HG02973 (cell line): ENCODE measurements around the gene GMDS.
A peak's percentile ranks its signal among the peaks of the same experiment; 100 is the strongest.

Source experiments
- ATAC-seq: cut with Tn5 transposase; IDR thresholded peaks from one replicate; pipeline ENCODE4 v1.9.1; 2021; ENCODE audit warnings: moderate library complexity; ENCODE audit not compliant: unreplicated experiment

Gene GMDS

DNA sequence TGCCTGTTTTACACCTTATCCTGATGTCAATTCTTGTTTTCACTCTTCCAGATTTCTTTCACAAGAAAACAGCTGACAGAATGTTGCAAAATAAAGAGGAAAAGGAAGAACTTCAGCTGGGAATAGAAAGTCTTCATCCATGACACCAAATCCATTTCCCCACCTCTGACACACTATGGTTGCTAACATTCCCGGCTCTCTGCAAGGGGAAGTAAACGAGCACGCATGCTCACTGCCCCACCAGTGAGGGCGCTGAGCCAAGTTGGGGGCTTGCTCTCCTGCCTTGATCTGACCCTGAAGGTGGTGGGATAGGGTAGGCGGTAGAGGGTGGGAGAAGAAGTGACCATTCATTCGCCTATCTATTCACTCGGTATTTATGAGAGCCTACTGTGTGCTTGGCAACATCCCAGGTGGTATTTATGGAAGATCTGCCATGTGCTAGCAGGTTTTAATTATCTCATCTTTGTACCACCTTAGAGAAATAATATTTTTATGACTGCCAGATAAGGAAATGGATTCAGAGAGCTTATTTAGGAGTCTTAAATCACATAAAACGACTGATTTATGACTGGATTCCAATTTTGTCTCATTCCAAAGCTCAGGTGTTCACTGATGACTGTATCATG is 429.5 kb downstream of the GMDS start:
- ATAC-seq = no peak

DNA sequence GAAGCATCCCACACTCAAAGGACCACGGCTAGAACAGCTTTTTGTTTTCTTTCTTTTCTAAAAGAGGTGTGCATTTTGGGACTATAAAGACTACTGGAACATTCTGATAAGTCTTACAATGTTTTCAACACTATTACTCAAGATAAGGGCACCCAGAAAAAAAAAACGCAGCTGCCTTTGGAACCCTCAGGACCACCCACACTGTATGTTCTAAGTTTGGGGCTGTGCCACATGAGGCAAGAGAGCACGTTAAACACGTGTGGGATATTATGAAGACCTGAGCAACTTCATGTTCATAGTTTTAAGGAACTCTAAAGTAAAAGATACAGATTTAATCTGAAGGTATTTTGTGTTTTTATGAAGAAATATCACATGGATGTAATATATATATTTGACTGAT is 431.1 kb downstream of the GMDS start:
- no peak for ATAC-seq

DNA sequence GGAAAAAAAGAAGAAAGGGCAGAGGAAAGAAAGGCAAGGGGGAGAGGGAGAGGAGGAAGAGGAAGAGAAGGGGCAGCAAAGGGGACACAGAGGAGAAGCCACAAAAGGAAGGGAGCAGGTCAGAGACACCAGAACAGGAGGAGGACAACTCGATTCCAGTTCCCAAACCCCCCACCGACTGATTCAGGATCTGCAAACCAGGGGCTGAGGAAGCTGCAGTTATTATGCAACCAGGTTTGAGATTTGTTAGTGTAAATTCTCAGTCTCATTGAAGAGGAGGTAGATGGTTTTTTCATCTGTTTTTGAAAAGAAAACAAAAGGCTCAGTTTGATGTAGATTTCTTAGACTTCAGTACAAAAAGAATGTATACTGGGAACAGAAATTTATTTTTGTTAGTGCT is 432.9 kb downstream of the GMDS start:
- no peak for ATAC-seq

DNA sequence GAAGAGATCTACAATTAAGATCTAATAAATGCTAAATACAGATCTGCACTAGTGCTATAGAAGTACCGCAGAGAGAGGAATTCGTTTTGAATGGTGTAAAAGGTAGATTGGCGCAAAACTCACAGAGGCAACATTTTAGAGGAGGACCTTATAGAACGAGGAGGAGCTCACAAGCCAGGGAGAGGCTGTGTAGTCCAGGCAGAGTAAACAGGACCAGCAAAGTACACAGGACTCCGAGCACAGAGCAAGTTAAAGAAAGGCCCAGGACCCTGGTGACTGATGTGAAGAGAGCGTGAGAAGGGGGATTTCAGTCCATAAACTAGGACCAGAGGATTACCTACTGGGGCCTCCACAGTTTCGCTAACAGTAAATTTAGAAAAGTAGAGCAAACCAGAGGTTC is 433.4 kb downstream of the GMDS start:
- no peak for ATAC-seq

DNA sequence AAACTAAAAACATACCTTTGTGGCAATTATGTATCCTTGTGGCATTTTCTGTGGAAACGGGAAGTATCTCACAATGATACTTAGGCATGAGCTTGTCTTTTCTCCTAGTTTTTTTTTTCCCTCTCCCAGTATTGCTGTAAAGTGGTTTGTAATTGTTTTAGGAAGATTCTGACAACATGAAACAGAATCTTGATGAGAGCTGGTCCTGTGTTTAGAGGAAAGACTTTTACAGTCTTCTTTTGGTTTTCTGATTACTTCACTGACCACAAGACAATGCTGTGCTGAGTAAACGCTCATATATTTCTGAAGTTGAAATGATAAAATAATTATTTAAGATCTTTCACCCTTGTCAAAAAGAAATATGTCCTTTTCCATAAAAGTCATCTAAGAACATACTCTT is 434.5 kb downstream of the GMDS start:
- ATAC-seq = no peak

DNA sequence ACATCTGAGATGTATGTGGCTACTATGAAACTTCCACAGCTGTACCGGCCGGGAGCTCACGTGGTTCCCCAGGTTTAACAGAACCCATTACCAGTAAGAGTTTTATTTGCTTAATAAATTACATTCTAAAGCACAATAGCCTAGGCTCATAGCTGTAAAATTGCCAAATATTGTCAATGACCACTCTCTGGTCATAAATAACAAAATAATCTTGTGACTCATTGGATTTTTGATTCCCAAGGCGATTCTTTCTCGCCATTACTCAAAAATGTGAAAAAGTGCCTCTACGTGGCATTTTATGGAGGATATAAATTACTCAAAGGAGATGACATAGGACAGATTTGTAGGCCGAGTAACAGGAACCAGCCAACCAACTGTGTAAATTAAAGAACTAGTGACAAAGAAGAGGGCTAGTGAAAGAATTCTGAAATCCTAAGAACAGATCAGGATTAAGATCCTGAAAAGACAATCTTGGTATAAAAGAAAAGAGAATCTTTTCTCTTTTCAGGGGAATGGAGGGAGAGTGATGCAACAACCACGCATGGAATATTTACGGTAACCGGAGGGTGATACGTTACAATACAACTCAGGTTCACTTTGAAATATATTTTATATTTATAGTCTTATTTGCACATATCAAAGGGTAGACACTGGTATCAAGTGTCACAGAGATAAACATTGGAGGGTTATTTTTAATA is 436.0 kb downstream of the GMDS start:
- no peak for ATAC-seq

DNA sequence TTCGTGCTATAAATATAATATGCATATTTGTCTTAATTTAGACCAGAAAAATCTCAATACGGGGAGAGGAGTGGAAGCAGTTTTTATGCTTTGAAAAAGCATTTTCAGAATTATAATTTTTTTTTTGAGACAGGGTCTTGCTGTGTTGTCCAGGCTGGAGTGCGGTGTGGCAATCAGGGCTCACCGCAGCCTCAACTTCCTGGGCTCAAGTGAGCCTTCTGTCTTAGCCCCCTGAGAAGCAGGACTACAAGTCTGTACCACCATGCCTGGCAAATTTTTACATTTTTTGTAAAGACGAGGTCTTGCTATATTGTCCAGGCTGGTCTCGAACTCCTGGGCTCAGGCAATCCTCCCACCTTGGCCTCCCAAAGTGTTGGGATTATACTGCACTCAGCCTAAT is 438.5 kb downstream of the GMDS start:
- no peak for ATAC-seq

DNA sequence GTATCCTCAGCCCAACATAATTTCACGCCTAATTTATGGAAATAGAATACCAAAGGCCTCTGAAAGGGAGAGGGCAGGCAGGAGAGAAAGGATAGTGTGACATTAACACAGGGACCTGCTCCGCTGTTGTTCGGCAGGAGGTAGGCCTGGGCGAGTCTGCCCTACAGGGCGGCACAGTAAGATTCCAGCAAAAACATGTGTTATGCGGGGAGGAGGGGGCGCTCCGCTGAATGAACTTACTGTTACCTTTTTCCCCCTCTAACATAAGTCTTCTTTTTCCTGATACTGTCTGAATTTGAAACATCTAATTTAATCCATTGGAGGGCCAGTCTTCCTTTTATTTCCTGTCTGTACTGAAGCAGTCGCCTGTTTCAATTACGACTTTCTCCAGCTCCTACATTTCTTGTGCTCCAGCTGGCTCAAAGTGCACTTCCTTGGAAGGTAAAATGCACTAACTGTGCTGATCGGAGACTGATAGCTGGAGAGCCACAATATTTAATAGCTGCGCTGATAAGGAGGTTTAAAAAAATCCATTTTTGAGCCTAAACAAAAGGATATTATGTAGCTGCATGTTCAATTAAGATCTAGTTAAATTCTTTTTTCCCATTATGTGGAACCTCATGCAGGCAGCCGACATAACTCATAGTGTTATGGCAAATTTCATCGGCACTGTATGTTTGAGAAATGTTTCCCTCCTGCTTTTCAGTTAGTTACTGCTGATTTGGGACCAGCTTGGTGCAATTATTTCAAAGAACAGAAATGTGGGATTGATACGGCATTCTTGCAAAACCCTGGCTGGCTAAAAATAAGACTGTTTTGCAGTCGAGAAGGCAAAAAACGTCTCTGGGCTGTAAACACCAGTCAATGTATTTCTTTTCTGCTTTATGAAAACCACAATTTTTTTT is 442.7 kb downstream of the GMDS start:
- ATAC-seq = no peak

DNA sequence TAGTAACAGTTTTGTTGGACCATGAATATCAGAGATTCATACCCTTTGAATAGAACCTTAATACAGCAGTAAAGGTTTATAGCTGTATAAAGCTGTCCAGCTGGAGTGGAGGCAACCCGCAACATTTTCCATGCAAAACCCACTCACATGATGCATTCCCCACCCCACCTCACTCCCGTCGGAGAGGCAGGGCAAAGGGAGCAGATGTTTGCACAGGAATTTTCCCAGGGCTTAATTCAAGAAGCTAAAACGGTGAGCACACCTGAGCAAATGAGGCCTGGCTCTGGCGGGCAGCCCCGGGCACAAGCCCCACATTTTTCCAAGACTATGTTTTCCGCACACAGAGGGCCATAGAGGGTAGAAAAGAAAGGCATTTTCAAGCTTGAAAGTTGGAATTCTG is 444.0 kb downstream of the GMDS start:
- no peak for ATAC-seq

DNA sequence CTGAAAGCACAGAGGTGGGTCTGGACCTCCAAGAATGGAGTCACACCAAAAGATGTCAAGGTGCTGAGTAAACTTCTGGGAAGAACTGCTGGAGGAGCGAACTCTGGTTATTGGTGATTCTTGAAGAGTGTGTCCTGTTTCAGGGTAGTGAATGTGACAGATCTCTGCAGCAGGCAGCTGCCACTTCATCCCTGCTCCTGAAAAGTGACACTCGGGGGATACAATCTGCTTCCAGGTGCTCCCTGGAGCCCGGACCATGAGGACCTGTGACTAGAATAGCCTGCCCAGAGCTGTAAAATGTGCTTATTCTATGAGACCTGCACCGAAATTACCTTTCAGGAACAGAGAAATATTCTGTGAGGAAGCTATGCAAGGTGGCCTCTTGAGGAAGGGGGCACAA is 444.6 kb downstream of the GMDS start:
- ATAC-seq = no peak

DNA sequence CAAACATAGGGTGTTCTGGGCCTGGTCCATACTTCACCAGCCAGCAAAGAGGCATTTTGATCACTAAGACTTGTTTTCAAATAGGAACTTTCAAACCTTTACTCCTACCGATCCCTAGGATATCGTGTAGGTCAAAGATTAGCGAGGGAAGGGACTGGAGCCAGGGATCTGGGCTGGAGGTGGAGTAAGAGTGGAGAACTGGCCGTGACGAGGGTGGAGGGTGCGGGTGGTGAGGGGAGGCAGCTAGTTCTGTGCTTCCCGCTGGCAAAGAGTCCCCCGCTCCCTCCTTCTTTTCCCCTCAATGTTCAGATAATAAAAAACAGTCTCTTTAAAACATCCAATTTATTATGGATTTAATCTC is 446.5 kb downstream of the GMDS start:
- no peak for ATAC-seq

DNA sequence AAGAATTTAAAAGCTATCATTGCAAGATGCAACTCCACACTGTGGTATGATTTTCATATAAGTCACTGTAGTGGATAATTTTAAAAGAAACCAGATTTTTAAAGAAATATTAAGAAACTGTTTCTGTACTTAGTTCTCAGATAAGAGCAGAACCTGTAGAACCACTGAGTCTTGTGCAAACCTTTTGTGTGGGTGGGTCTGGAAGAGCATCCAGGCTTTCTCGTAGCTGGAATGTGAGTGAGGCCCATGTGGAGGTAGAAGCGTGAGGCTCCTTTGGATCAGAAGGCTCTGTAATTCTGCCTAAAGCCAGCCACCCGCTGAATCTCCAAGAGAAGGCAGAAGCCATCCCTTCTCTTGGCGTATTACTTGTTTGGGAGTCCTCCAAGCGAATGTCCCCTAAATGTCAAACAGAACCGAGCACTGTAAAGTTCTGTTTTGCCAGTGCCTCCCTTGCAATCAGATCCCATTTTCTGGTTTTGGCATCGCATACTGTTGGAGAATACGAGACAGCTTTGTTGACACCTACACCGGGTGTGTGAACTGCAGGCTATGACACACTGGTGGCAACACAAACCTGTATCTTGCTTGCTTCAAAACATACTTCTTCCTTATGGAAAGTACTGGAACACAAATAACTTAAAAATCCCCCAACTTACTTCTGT is 447.0 kb downstream of the GMDS start:
- no peak for ATAC-seq

DNA sequence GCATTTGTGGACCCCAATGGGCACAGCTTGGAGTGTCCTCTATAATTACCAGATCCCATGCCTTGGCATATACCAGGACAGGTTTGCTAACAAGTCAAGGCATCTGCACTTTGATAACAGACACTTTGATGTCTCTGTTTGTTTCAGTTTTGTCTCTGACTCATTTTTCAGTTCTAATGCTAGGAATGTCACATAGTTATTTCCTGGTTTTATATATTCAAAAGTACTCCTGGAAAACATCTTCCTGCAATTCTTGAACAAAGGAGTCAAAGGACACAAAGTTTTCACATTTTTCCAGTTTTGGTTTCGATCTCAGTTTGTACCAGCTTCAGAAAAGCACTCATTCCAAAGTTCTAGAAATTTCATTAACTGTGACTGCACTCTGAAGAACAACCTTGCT is 447.6 kb downstream of the GMDS start:
- no peak for ATAC-seq

DNA sequence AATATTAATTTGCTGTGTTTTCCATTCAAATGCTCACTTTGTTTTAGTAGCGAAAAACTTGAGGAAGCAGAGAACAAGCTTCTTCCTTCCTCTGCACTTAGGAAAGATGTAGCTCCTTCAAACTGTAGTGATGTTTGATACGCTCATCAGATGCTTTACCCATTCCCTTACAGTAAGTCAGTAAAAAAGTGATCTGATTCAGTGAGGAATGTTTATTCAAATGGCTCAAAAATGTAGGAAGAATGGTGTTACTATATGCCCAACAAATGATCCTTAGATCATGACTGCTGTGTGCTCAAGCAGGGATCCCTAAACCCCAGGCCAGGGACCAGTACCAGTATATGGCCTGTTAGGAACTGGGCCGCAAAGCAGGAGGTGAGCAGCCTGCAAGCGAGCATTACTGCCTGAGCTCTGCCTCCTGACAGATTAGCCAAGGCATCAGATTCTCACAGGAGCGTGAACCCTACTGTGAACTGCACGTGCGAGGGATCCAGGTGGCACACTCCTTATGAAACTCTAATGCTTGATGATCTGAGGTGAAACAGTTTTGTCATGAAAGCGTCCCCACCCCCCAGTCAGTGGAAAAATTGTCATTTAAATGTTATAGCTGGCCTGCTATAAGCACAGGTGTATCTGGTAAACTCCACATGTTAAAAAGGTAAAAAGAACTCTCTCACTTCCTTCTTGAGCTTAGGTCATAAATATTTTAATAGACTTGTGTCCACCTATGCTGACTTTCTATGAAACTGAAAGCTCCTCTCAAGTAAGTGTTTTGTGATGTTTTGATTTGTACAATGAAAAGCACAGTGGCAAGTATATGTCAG is 448.5 kb downstream of the GMDS start:
- ATAC-seq = peak; percentile 85

DNA sequence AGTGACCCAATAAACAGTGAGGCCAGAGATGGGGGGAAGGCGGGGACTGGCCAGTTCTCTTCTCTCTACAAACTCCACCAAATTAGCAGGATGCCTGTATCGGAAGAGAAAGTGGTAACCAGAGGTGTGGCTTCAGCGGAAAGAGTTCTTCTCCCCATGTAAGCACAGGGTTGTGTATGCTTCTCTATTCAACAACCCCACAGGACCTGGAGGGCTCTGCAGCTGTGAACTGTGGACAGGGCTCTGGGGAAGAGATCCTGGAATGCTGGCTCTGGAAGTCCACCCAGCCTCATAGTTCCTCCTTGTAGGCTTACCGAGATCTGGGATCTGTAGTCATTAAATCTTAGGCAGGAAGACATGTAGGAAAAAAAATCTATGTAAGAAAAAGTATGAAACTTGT is 449.5 kb downstream of the GMDS start:
- ATAC-seq = no peak

DNA sequence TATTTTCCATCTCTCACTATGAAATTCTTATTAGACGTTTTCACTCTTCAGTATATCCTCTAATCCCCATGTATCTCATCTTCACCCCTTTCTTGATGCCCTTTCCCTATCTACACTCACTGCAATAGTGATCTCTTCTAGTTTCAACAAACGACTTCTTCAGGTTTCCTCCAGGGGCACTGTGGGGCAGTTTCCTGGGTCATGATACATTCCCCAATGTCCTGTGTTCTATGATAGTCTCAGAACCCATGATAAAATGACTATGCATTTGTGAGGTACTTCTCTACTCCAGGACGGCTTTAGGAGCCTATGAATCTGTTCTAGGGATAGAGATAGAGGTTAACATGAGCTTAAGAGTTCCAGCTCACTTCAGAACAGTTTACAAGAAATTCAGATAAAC is 452.4 kb downstream of the GMDS start:
- ATAC-seq = no peak

DNA sequence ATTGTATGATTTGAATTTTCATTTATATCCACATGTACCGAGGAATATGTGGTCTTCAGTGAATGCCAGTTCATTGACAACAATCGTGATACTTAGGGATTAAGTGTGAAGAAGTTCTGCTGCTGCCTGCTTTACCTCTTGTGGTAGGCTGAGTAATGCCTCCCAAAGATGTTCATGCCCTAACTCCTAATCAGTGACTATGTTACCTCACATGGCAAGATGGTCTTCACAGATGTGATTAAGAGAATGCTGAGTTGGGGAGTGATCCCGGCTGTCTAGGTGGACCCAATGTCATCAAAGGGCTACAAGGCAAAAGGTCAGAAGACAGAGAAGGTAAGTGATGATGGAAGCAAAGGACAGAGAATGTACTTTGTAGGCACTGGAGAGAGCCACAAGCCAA is 454.7 kb downstream of the GMDS start:
- ATAC-seq = no peak

DNA sequence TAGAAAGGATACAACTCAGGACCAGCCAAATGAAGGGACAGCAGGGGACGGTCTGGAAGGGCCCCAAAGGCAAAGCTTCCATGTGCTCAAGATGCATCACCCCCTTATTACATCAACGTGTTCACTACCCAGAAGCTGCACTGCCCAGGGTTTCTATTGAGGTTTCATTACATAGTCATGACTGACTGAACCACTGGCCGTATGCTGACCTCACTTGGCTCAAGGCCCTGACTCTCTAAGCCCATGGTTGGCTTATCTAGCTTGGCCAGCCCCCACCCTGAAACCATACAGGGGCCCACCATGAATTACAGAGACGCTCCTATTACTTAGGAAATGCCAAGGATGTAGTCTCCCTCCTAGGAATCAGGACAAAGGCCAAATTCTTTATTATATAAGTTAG is 456.3 kb downstream of the GMDS start:
- no peak for ATAC-seq

DNA sequence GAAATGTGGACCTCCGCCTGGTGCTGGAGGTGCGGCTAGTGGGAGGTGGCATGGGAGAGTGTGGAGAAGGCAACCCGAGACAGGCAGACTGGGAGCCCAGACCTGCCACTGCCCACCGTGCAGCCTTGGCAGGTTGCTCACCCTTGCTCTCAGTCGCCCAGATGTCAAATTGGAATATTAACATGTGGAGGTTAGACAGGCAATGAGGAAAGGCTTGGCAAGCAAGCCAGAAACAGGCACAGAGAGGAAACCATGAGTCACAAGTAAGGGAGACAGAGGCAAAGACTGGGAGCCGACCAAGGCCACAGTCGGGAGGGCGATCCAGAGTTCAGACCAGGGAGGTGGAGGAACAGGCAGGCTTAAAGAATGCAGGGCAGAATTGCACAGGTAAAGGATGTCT is 457.5 kb downstream of the GMDS start:
- ATAC-seq = no peak
